Posterior vena cava (tissue), 2 donors: ENCODE results near the gene CDK16. TPM values are rescaled to one million over a fixed set of nuclear protein-coding genes. Genes with fewer than 3 reads are reported as not detected.

Experiments used
- DNase-seq: peaks from one replicate; pipeline ENCODE4 v3.0.0-alpha.2; 2020; ENCODE audit warnings: low spot score
- intact Hi-C, 2 donors: fragments of 100-400 bp; cut with DNase I; formaldehyde crosslinking; loops; one replicate each; pipeline versions ENCODE4 v1.14.1 to v1.14.2; 2022 to 2023
- long read RNA-seq, 2 donors: library from polyadenylated mRNA; unstranded; transcript quantifications; one replicate each; pipeline ENCODE4 v2.0.0, GENCODE V29; 2020 to 2021
- total RNA-seq, 2 donors: library from RNA; stranded (reverse); fragmentation: NEBNext Ultra II Directional; extraction: Animal tissue kit (Norgen Biotek cat#: 25700); gene quantifications; one replicate each; pipeline ENCODE4 v1.2.1, GENCODE V29; 2021
- donor health status: DM: yes; HTN: yes; CAD: no.
- donor health status: DM: yes; HTN: yes; CAD: no.

Gene CDK16
- total RNA-seq = 10 to 100 TPM; 53.5 to 55.3 TPM
- long read RNA-seq, donor 1, transcript CDK16-202 (16 exons, 3,144 nt) = major isoform, 21 of 40 reads
- long read RNA-seq, donor 1, partial matches to known transcripts = 8 of 40 reads
- long read RNA-seq, donor 1, other reads (novel, unspliced or antisense) = 8 of 40 reads
- long read RNA-seq, donor 2, transcript CDK16-202 (16 exons, 3,144 nt) = major isoform, 17 of 38 reads
- long read RNA-seq, donor 2, partial matches to known transcripts = 11 of 38 reads
- long read RNA-seq, donor 2, other reads (novel, unspliced or antisense) = 10 of 38 reads

GRCh38 chrX:47218280-47218919 lies at the start of gene CDK16:
Gene CDK16 (plus strand): TSS chrX:47218681. CDS start chrX:47223558, 4,877 bp downstream.
- intact Hi-C loops = no loop called here
- DNase-seq = peak; percentile 94

- DNase-seq = peak; percentile 28
- intact Hi-C loops = no loop called here
Observed at GRCh38 chrX:47169273-47169672, 49.2 kb upstream of the CDK16 start.

- intact Hi-C loops = no loop called here
- peak; percentile 82 for DNase-seq
Observed at GRCh38 chrX:47169726-47170515, 48.6 kb upstream of the CDK16 start.

GRCh38 chrX:47170861-47171692 lies 47.4 kb upstream of the CDK16 start:
- DNase-seq = peak; percentile 61
- intact Hi-C loops = no loop called here

- intact Hi-C loops = no loop called here
- DNase-seq = peak; percentile 13
Observed at GRCh38 chrX:47171996-47172395, 46.5 kb upstream of the CDK16 start.

GRCh38 chrX:47172549-47172948 lies 45.9 kb upstream of the CDK16 start:
- DNase-seq = peak; percentile 76
- intact Hi-C loops = no loop called here

- DNase-seq = peak; percentile 58
- intact Hi-C loops = no loop called here
Observed at GRCh38 chrX:47172971-47173792, 45.3 kb upstream of the CDK16 start.

GRCh38 chrX:47174376-47174775 lies 44.1 kb upstream of the CDK16 start:
- peak; percentile 75 for DNase-seq
- intact Hi-C loops = no loop called here

GRCh38 chrX:47174846-47175587 lies 43.5 kb upstream of the CDK16 start:
- intact Hi-C loops = no loop called here

GRCh38 chrX:47175588-47175980 lies 42.9 kb upstream of the CDK16 start:
- peak; percentile 79 for DNase-seq
- intact Hi-C loops = no loop called here

More at GRCh38 chrX:47174846-47175587, 43.5 kb upstream of the CDK16 start:
- DNase-seq = peak; percentile 70

GRCh38 chrX:47176101-47176740 lies 42.3 kb upstream of the CDK16 start:
- DNase-seq = peak; percentile 12

GRCh38 chrX:47177079-47177478 lies 41.4 kb upstream of the CDK16 start:
- DNase-seq = peak; percentile 11
- intact Hi-C loops = no loop called here

More at GRCh38 chrX:47176101-47176740, 42.3 kb upstream of the CDK16 start:
- intact Hi-C loops = no loop called here

GRCh38 chrX:47178337-47178736 lies 40.1 kb upstream of the CDK16 start:
- peak; percentile 12 for DNase-seq

GRCh38 chrX:47179221-47179927 lies 39.1 kb upstream of the CDK16 start:
- DNase-seq = peak; percentile 89
- intact Hi-C loops = no loop called here

More at GRCh38 chrX:47178337-47178736, 40.1 kb upstream of the CDK16 start:
- intact Hi-C loops = no loop called here

GRCh38 chrX:47179928-47180255 lies 38.6 kb upstream of the CDK16 start:
- peak; percentile 72 for DNase-seq
- intact Hi-C loops = no loop called here

GRCh38 chrX:47180346-47180745 lies 38.1 kb upstream of the CDK16 start:
- intact Hi-C loops = no loop called here
- DNase-seq = peak; percentile 26

- intact Hi-C loops = no loop called here
- peak; percentile 77 for DNase-seq
Observed at GRCh38 chrX:47181301-47181700, 37.2 kb upstream of the CDK16 start.
